ENCODE measurements around the gene ETFB. TPM values are rescaled to one million over a fixed set of nuclear protein-coding genes. Genes with fewer than 3 reads are reported as not detected.
A peak's percentile ranks its signal among the peaks of the same experiment; 100 is the strongest.

Gene ETFB
- total RNA-seq, 1 experiment from 2014 or later: 114 TPM

- intact Hi-C loops (cut with micrococcal nuclease): no loop called here
- peak within 1 kb of the TSS; percentile 96 for H3K4me3 Mint-ChIP-seq (ENCODE audit: unreplicated experiment)
- H3K4me1 Mint-ChIP-seq (ENCODE audit: insufficient read depth, unreplicated experiment): peaks cover 17% of the 10 kb centered on the region
- DNase-seq (ENCODE audit: unreplicated experiment): no peak
- no TSS peak for BruUV-seq (replicated peaks)
- TF ChIP-seq CTCF (IDR thresholded peaks at IDR 0.05; ENCODE audit: unreplicated experiment): no peak
- peak within 1 kb of the TSS; percentile 90 for H3K27ac Mint-ChIP-seq (ENCODE audit: low read depth, unreplicated experiment)
- H3K27me3 Mint-ChIP-seq (ENCODE audit: insufficient read depth, unreplicated experiment): no peaks in the 10 kb centered on the region
- ChIA-PET CTCF (interaction anchor here (0.6 to 1.1 kb wide), 4 partner anchors 30 to 289 kb away, joined by 3 read pairs; no protein-coding TSS in a partner anchor), POLR2A (interaction anchor here (0.6 to 1.8 kb wide), 9 partner anchors 10 to 1655 kb away, joined by 3 to 20 read pairs (median 5); partner anchors contain the start of gene ZNF175)
- peaks cover 6% of the 10 kb centered on the region for H3K36me3 Mint-ChIP-seq (ENCODE audit: insufficient read depth, unreplicated experiment)
- H3K9me3 Mint-ChIP-seq (ENCODE audit: unreplicated experiment): no peaks in the 10 kb centered on the region
Measured at GRCh38 chr19:51368366-51369282, 2.4 kb upstream of the ETFB start, which contains the start of gene CLDND2. Gene CLDND2, minus strand, starts transcription at chr19:51369003. Its CDS starts 426 bp downstream, at chr19:51368577.

DNA sequence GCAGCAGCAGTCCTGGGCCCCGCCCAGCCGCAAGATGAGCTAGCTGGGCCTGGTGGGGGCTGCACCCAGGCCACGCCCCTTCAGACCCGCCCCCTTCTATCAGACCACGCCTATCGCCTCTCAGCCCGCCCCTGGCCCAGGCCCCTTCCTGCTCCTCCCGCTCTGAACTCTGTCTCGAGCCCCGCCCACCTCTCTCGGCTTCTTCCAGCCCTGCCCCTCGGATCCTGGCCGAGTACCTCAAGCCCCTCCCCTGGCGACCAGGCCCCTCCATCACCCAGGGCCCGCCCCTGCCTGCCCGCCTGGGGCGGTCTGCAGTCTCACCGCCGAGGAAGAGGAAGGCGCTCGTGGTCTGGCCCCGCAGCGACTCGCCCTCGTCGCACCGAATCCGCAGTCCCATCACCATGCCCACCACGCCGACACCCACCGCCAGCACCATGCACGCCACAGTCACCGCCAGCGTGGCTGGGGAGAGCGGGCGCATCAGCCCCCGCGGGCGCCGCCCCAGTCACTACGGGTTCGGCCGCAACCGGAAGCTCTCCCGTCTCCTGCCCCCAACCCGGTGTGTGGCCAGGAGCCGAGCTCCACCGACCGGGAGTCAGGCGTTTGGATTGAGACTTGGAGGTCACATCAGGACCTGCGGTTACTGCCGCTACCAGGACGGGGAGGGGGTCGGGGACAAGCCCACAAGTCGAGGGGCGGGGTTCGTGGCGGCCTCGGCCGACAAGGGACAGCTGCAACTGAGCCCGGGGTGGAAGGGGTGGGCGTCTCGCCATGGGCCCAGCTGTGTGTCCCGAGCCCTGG lies 1.6 kb upstream of the ETFB start:
- Mint-ChIP-seq H3K9me3 (ENCODE audit: unreplicated experiment) (no peaks in the 10 kb centered on the region), H3K27me3 (ENCODE audit: insufficient read depth, unreplicated experiment) (no peaks in the 10 kb centered on the region), H3K27ac (ENCODE audit: low read depth, unreplicated experiment) (peak overlapping the region; percentile 90), H3K4me3 (ENCODE audit: unreplicated experiment) (peak overlapping the region; percentile 96), H3K36me3 (ENCODE audit: insufficient read depth, unreplicated experiment) (peaks cover 6% of the 10 kb centered on the region), H3K4me1 (ENCODE audit: insufficient read depth, unreplicated experiment) (peaks cover 26% of the 10 kb centered on the region)
- ChIA-PET POLR2A (interaction anchor here (0.6 to 1.8 kb wide), 10 partner anchors 9 to 1691 kb away, joined by 3 to 20 read pairs (median 4); partner anchors contain the start of gene ZNF175), CTCF (interaction anchor here (0.7 to 1.1 kb wide), 2 partner anchors 30 to 290 kb away, joined by 3 read pairs; no protein-coding TSS in a partner anchor)
- no peak for TF ChIP-seq CTCF (IDR thresholded peaks at IDR 0.05; ENCODE audit: unreplicated experiment)
- BruUV-seq (replicated peaks): no TSS peak
- peak; percentile 98 for DNase-seq (ENCODE audit: unreplicated experiment)
- intact Hi-C loops (cut with micrococcal nuclease): loop anchor here (1.0 kb wide), 1 partner anchor 27 kb away; no protein-coding TSS in a partner anchor

- peaks cover 28% of the 10 kb centered on the region for H3K4me1 Mint-ChIP-seq (ENCODE audit: insufficient read depth, unreplicated experiment)
- ChIA-PET POLR2A (interaction anchor here (0.6 to 1.8 kb wide), 10 partner anchors 8 to 1691 kb away, joined by 3 to 20 read pairs (median 4); partner anchors contain the start of gene ZNF175), CTCF (interaction anchor here (1.1 kb wide), 1 partner anchor 29 kb away, joined by 3 read pairs; no protein-coding TSS in a partner anchor)
- H3K9me3 Mint-ChIP-seq (ENCODE audit: unreplicated experiment): no peaks in the 10 kb centered on the region
- no peaks in the 10 kb centered on the region for H3K27me3 Mint-ChIP-seq (ENCODE audit: insufficient read depth, unreplicated experiment)
- peak overlapping the region; percentile 96 for H3K4me3 Mint-ChIP-seq (ENCODE audit: unreplicated experiment)
- intact Hi-C loops (cut with micrococcal nuclease): loop anchor here (1.0 kb wide), 1 partner anchor 27 kb away; no protein-coding TSS in a partner anchor
- DNase-seq (ENCODE audit: unreplicated experiment): no peak
- TF ChIP-seq CTCF (IDR thresholded peaks at IDR 0.05; ENCODE audit: unreplicated experiment): no peak
- H3K27ac Mint-ChIP-seq (ENCODE audit: low read depth, unreplicated experiment): peak overlapping the region; percentile 90
- no TSS peak for BruUV-seq (replicated peaks)
- H3K36me3 Mint-ChIP-seq (ENCODE audit: insufficient read depth, unreplicated experiment): peaks cover 6% of the 10 kb centered on the region
Measured at GRCh38 chr19:51367255-51367564, 1.0 kb upstream of the ETFB start.
